OCI-LY1 (cell line): Measurements from ENCODE around the gene GPR173.

ENCODE experiments used
- H2AFZ ChIP-seq: fragments of 200-600 bp; sonication (generic), shearing (Covaris generic); 2 replicates; pipeline ENCODE4 v1.6.0; 2014; ENCODE audit warnings: antibody characterized with exemption, mild to moderate bottlenecking, low read length
- H3F3A ChIP-seq: fragments of 200-600 bp; sonication (generic), shearing (Covaris generic); 2 replicates; pipeline ENCODE4 v1.6.0; 2014; ENCODE audit warnings: mild to moderate bottlenecking, antibody characterized with exemption, low read length, moderate library complexity; ENCODE audit not compliant: insufficient read depth
- H3K27ac ChIP-seq: fragments of 200-600 bp; sonication (generic); 2 replicates; pipeline ENCODE4 v1.5.1; 2014; ENCODE audit warnings: low read length, mixed run types, mild to moderate bottlenecking, low read depth; ENCODE audit not compliant: poor library complexity, severe bottlenecking
- H3K27me3 ChIP-seq: fragments of 200-600 bp; sonication (generic); 2 replicates; pipeline ENCODE4 v1.6.0; 2014; ENCODE audit warnings: antibody characterized with exemption, mild to moderate bottlenecking, low read length, moderate library complexity; ENCODE audit not compliant: insufficient read depth
- H3K36me3 ChIP-seq: fragments of 200-600 bp; sonication (generic); 2 replicates; pipeline ENCODE4 v1.6.1; 2014; ENCODE audit warnings: mild to moderate bottlenecking, antibody characterized with exemption, low read length, moderate library complexity, mixed read lengths; ENCODE audit not compliant: insufficient read depth
- H3K4me1 ChIP-seq: fragments of 200-600 bp; sonication (generic); 2 replicates; pipeline ENCODE4 v1.5.1; 2014; ENCODE audit warnings: mild to moderate bottlenecking, low read length, moderate library complexity; ENCODE audit not compliant: insufficient read depth, severe bottlenecking
- H3K4me2 ChIP-seq: fragments of 200-600 bp; sonication (generic), shearing (Covaris generic); 2 replicates; pipeline ENCODE4 v1.6.1; 2014; ENCODE audit warnings: low read length
- H3K4me3 ChIP-seq: fragments of 200-600 bp; sonication (generic); 2 replicates; pipeline ENCODE4 v1.5.1; 2014; ENCODE audit warnings: low read length, low read depth, mild to moderate bottlenecking, mixed read lengths; ENCODE audit not compliant: poor library complexity, severe bottlenecking
- H3K79me2 ChIP-seq: fragments of 200-600 bp; shearing (Covaris generic); 2 replicates; pipeline ENCODE4 v1.6.1; 2016; ENCODE audit warnings: mixed run types, low read length, mixed read lengths; ENCODE audit not compliant: insufficient read depth
- H3K9ac ChIP-seq: fragments of 200-600 bp; sonication (generic), shearing (Covaris generic); 2 replicates; pipeline ENCODE4 v1.6.1; 2014; ENCODE audit warnings: mild to moderate bottlenecking, low read length, mixed read lengths
- H3K9me2 ChIP-seq: fragments of 200-600 bp; sonication (generic), shearing (Covaris generic); 2 replicates; pipeline ENCODE4 v1.6.1; 2014; ENCODE audit warnings: low read depth, mild to moderate bottlenecking, low read length, mixed read lengths
- H3K9me3 ChIP-seq: fragments of 200-600 bp; shearing (Covaris generic); 2 replicates; pipeline ENCODE4 v1.6.1; 2014; ENCODE audit warnings: low read length, mixed read lengths
- H4K20me1 ChIP-seq: fragments of 200-600 bp; sonication (generic), shearing (Covaris generic); 2 replicates; pipeline ENCODE4 v1.6.0; 2016; ENCODE audit warnings: mild to moderate bottlenecking, low read length; ENCODE audit not compliant: insufficient read depth
- CTCF ChIP-seq: fragments of 200-600 bp; sonication (generic), shearing (Covaris generic); IDR thresholded peaks from 2 replicates; pipeline ENCODE4 v1.5.1; 2017; ENCODE audit warnings: mild to moderate bottlenecking, antibody characterized with exemption, low read length, moderate library complexity, mixed read lengths
- EZH2 ChIP-seq: fragments of 200-600 bp; sonication (generic), shearing (Covaris generic); IDR thresholded peaks from 2 replicates; pipeline ENCODE4 v1.8.0; 2017; ENCODE audit warnings: borderline replicate concordance, mixed run types, mild to moderate bottlenecking, antibody characterized with exemption, low read length, moderate library complexity, mixed read lengths

GPR173 gene

GRCh38 chrX:53077207-53078197 is 28.9 kb downstream of the GPR173 start:
- TF ChIP-seq EZH2: no peak
- peak; percentile 55; the same call in 1 of the 2 replicates for TF ChIP-seq CTCF
- no peaks in the 10 kb centered on the region for H3K27me3 ChIP-seq
- no peaks in the 10 kb centered on the region for H3K9me3 ChIP-seq
- H3K9me2 ChIP-seq: no peaks in the 10 kb centered on the region
- H3K79me2 ChIP-seq: no peaks in the 10 kb centered on the region
- no peak overlapping the region for H3K9ac ChIP-seq
- H3K4me3 ChIP-seq: no peak overlapping the region
- H2AFZ ChIP-seq: no peak overlapping the region
- H3F3A ChIP-seq: 0 out of 2 replicates have a peak, but pooled peaks cover 3% of the 10 kb centered on the region
- H3K36me3 ChIP-seq: no peaks in the 10 kb centered on the region
- no peak overlapping the region for H3K27ac ChIP-seq
- no peak overlapping the region for H3K4me2 ChIP-seq
- H4K20me1 ChIP-seq: no peaks in the 10 kb centered on the region
- H3K4me1 ChIP-seq: peaks cover 23% of the 10 kb centered on the region

GRCh38 chrX:53078943-53079342 is 30.4 kb downstream of the GPR173 start:
- Histone ChIP-seq H3K4me1 (peaks cover 21% of the 10 kb centered on the region), H2AFZ (no peak overlapping the region)
- no peak for TF ChIP-seq EZH2

GRCh38 chrX:53080628-53081580 is 32.3 kb downstream of the GPR173 start:
- Histone ChIP-seq H2AFZ (no peak overlapping the region), H3K9me2 (no peaks in the 10 kb centered on the region), H3K36me3 (peaks cover 28% of the 10 kb centered on the region), H3K4me3 (no peak overlapping the region), H3K27ac (peak overlapping the region; percentile 76), H3K79me2 (0 out of 2 replicates have a peak, but pooled peaks cover 3% of the 10 kb centered on the region), H3K9me3 (no peaks in the 10 kb centered on the region), H3F3A (no peaks in the 10 kb centered on the region), H4K20me1 (no peaks in the 10 kb centered on the region), H3K4me2 (peak overlapping the region; percentile 11), H3K27me3 (no peaks in the 10 kb centered on the region), H3K9ac (peak overlapping the region; percentile 43; the same call in 1 of the 2 replicates), H3K4me1 (peaks cover 30% of the 10 kb centered on the region)
- TF ChIP-seq CTCF (no peak), EZH2 (no peak)

More at GRCh38 chrX:53078943-53079342, 30.4 kb downstream of the GPR173 start:
- Histone ChIP-seq H3F3A (no peaks in the 10 kb centered on the region), H3K27me3 (no peaks in the 10 kb centered on the region), H3K4me3 (no peak overlapping the region), H4K20me1 (no peaks in the 10 kb centered on the region), H3K27ac (no peak overlapping the region), H3K79me2 (0 out of 2 replicates have a peak, but pooled peaks cover 3% of the 10 kb centered on the region), H3K9me2 (no peaks in the 10 kb centered on the region), H3K4me2 (no peak overlapping the region), H3K9ac (no peak overlapping the region), H3K36me3 (peaks cover 8% of the 10 kb centered on the region; the same call in 1 of the 2 replicates), H3K9me3 (no peaks in the 10 kb centered on the region)
